SK-N-MC (cell line): ENCODE measurements around the gene RALGAPB.
A peak's percentile ranks its signal among the peaks of the same experiment; 100 is the strongest.

Experiments
- DNase-seq: peaks from one replicate; pipeline ENCODE4 v3.0.0-alpha.2; 2011; ENCODE audit warnings: low read depth, low spot score
- H3K27ac ChIP-seq: fragments of 200-600 bp; sonication (generic); 2 replicates; pipeline ENCODE4 v1.5.1; 2016; ENCODE audit warnings: mixed run types
- H3K36me3 ChIP-seq: fragments of 200-600 bp; sonication (generic); 2 replicates; pipeline ENCODE4 v1.6.1; 2017; ENCODE audit warnings: antibody characterized with exemption, low read length, mixed read lengths; ENCODE audit not compliant: insufficient read depth
- H3K4me3 ChIP-seq: fragments of 200-600 bp; sonication (generic); 2 replicates; pipeline ENCODE4 v1.5.1; 2016
- H3K9ac ChIP-seq: fragments of 200-600 bp; sonication (generic); 2 replicates; pipeline ENCODE4 v1.8.0; 2017; ENCODE audit warnings: mixed run types, mixed read lengths; ENCODE audit not compliant: insufficient read length
- H3K9me3 ChIP-seq: fragments of 200-600 bp; sonication (generic); 2 replicates; pipeline ENCODE4 v1.6.1; 2017; ENCODE audit warnings: low read depth, mild to moderate bottlenecking, antibody characterized with exemption, low read length, moderate library complexity, mixed read lengths
- EZH2 ChIP-seq: fragments of 200-600 bp; sonication (generic); IDR thresholded peaks from one replicate; pipeline ENCODE4 v1.6.1; 2017; ENCODE audit warnings: antibody characterized with exemption
- FOXP2 ChIP-seq: optimal IDR thresholded peaks from 2 replicates; pipeline ENCODE3; 2011; ENCODE audit warnings: mild to moderate bottlenecking, moderate library complexity; ENCODE audit not compliant: insufficient read depth; ENCODE audit errors: extremely low read length, control extremely low read depth
- POLR2AphosphoS5 ChIP-seq: IDR thresholded peaks from 2 replicates; pipeline ENCODE4 v1.6.1; 2012; ENCODE audit warnings: mild to moderate bottlenecking, low read depth, low read length, borderline replicate concordance

RALGAPB gene

DNA sequence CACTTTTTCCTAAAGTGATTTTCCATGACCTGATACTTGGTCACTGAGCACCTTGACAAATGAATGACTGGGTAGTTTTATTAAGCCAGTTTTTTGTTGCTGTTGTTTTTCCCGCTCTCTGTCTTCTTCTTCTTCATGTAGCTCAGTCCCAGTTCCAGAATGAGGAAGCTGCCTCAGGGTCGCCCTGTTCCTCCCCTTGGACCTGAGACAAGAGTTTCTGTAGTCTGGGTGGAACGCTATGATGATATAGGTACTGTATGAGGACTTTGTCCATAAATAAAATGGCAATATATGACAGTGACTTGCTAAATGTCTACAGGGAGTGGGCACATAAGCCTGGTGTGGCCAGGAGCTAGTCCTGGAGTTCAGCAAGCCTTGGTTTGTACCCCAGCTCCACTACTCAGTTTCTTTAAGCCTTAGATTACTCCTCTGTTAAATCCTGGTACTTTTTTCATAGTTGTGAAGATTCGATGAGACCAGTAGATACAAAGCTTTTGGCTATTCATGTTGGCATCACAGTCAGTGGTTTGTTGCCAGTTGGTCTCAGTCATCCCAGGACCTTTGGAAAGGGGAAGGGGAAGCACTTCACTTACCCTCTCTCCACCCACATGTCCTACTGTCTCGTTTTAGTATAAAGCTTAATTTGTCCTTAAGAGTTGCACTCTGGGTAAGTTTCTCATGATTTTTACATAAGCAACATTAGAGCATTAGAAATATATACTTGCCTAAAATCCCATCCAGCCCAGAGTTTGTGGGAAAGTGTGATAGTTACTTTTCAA, 97.3 kb downstream of the RALGAPB start:
- no peak for TF ChIP-seq POLR2AphosphoS5
- TF ChIP-seq EZH2, result no peak
- TF ChIP-seq FOXP2, result no peak
- Histone ChIP-seq H3K27ac (no peak overlapping the region), H3K36me3 (peaks cover 27% of the 10 kb centered on the region), H3K4me3 (no peak overlapping the region), H3K9me3 (no peaks in the 10 kb centered on the region), H3K9ac (no peak overlapping the region)
- DNase-seq, result no peak

DNA sequence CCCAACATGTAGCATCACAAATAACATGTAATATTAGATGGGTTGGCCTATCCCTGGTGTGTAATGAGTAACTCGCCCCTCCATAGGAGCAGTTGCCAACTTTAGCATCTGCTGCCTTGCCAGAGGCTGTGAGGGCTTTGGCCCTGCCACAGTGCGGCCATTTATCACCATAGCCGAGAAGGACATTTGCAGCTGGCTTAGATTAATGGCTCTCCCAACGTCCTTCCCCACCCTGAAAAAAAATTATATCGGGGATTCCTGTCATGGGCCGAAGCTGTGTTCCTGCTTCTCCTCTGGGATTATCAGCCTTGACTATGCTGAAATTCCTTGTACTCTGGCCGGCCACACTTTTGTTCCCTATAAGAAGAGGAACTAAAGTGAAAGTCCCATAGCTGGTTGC, 100.8 kb downstream of the RALGAPB start:
- Histone ChIP-seq H3K9ac (no peak overlapping the region), H3K4me3 (no peak overlapping the region), H3K36me3 (peaks cover 37% of the 10 kb centered on the region), H3K27ac (no peak overlapping the region), H3K9me3 (no peaks in the 10 kb centered on the region)
- DNase-seq, result no peak
- no peak for TF ChIP-seq FOXP2
- no peak for TF ChIP-seq POLR2AphosphoS5
- no peak for TF ChIP-seq EZH2

DNA sequence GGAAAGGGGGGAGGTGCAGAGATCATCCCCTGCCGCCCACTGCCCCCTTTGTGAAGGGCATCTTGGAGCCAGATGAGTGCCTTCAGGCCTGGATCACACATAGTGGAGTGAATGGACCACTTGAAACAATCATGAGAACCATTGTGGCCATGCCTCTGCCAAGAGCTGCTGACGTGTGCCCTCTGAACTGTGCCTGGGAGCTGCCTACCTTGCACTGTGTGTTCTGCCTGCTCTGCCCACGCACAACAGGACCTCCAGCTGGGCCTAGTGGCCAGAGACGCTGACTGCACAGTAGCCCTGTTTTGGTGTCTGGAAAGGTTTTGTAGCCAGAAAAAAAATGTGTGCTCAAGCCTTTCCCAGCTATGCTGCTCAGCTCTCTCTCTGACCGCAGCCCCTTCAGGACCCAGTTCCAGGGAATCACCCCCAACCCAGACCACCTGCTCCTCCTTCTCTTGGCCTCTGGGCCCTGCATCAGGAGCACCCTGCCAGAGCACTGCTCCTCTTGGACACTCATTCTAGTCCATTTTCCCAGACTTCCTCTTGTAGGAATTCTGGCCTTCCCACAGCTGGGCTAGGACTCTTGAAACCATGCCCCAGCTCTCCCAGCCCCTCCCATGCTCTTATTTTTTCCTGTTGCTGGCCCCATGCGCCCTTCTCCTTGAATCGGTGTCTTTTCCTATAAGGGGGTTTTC, 106.7 kb downstream of the RALGAPB start:
- Histone ChIP-seq H3K9me3 (no peaks in the 10 kb centered on the region), H3K27ac (no peak overlapping the region), H3K36me3 (peaks cover 16% of the 10 kb centered on the region), H3K4me3 (no peak overlapping the region), H3K9ac (no peak overlapping the region)
- TF ChIP-seq POLR2AphosphoS5 (0 out of 2 replicates have a peak, but pooled peaks have one; percentile 14), EZH2 (no peak), FOXP2 (no peak)
- no peak for DNase-seq

DNA sequence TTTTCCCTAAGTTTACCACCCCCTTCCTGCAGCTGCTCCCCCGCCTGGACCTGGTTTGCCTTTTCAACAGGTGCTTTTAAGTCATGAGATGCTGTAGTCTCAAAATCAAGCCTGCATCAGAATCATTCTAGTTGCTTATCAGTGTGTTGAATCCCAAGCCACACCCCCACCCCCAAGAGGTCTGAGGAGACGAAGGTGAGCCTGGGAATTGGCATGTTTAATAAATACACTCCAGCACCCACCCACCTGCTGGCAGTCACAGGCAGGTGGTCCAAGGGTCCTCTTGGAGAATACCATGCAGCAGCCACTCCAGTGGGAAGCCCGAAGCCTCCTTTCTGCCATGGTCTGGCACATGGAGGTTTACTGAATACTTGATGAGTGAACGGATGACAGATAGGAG, 107.3 kb downstream of the RALGAPB start:
- Histone ChIP-seq H3K4me3 (no peak overlapping the region), H3K9me3 (no peaks in the 10 kb centered on the region), H3K9ac (no peak overlapping the region), H3K36me3 (peaks cover 10% of the 10 kb centered on the region), H3K27ac (no peak overlapping the region)
- no peak for DNase-seq
- TF ChIP-seq FOXP2 (no peak), POLR2AphosphoS5 (no peak), EZH2 (no peak)

DNA sequence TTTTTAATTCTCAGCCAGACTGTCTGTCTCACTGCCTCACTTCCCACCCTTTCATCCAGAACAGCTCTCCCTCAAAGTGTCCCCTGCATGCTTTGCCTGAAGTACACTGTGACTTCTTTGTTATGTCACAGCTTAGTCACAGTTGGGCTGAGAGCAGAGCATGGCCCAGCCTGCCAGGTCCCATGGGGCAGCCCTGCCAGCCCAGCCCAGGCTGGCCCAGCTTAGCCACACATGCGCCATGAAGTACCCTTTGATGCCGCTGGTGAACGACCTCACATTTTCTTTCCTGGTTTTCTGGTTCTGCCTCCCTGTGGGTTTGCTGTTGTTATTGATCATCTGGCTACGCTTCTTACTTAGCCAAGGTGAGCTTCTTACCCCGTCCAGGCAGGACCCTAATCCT, 108.4 kb downstream of the RALGAPB start, which contains the start of gene ADIG:
Gene ADIG, plus strand, starts transcription at position 185 of the 400 bp plus-strand sequence. Its CDS starts 54 bp downstream, at position 239.
- Histone ChIP-seq H3K36me3 (no peaks in the 10 kb centered on the region), H3K9me3 (no peaks in the 10 kb centered on the region), H3K4me3 (no peak within 1 kb of the TSS), H3K9ac (no peak within 1 kb of the TSS), H3K27ac (no peak within 1 kb of the TSS)
- no peak for TF ChIP-seq EZH2
- no peak for TF ChIP-seq FOXP2
- TF ChIP-seq POLR2AphosphoS5, result no peak
- no peak for DNase-seq

DNA sequence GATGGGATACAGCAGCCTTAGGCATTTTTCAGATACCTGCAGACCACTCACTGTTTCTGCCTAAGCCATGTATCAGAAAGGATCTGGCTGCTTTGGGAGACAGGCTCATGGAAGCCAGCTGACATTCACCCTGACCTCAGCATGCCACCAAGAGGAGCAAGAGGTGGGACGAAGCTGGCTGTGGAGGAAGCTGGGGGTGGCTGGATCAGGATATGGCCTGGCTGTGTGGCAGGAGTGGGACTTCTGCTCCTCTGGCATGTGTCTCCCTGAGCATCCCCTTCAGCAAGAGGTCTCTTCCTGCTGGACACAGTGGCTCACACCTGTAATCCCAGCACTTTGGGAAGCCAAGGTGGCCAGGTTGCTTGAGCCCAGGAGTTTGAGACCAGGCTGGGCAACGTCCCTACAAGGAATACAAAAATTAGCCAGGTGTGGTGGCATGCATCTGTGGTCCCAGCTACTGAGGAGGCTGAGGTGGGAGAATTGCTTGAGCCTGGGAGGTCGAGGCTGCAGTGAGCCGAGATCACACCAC, 109.3 kb downstream of the RALGAPB start:
- no peak for TF ChIP-seq FOXP2
- no peak for TF ChIP-seq POLR2AphosphoS5
- no peak for TF ChIP-seq EZH2
- H3K4me3 ChIP-seq, result no peak overlapping the region
- no peak overlapping the region for H3K9ac ChIP-seq

DNA sequence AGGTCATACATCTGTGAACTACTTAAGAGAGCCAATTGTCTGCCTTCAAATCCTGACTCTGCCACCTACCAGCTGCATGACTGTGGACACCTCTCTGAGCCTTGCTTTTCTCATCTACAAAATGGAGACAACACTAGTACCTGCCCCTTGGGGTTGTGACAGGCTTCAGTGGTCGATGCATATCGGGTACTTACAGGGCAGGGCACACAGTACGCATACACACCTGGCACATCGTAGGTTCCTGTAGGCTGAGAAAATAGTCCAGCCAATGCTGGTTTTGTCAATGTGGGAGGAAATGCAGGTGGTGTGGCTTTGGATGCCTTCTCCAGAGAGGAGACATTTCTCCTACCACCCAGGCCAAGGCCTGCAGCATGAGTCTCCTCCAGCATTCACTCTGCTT, 110.7 kb downstream of the RALGAPB start:
- Histone ChIP-seq H3K27ac (no peak overlapping the region), H3K4me3 (no peak overlapping the region), H3K36me3 (no peaks in the 10 kb centered on the region), H3K9me3 (no peaks in the 10 kb centered on the region), H3K9ac (no peak overlapping the region)
- TF ChIP-seq EZH2, result no peak
- TF ChIP-seq POLR2AphosphoS5, result no peak
- no peak for TF ChIP-seq FOXP2
- no peak for DNase-seq

More for the DNA sequence above, 109.3 kb downstream of the RALGAPB start:
- DNase-seq, result no peak
- Histone ChIP-seq H3K27ac (no peak overlapping the region), H3K9me3 (no peaks in the 10 kb centered on the region), H3K36me3 (no peaks in the 10 kb centered on the region)

DNA sequence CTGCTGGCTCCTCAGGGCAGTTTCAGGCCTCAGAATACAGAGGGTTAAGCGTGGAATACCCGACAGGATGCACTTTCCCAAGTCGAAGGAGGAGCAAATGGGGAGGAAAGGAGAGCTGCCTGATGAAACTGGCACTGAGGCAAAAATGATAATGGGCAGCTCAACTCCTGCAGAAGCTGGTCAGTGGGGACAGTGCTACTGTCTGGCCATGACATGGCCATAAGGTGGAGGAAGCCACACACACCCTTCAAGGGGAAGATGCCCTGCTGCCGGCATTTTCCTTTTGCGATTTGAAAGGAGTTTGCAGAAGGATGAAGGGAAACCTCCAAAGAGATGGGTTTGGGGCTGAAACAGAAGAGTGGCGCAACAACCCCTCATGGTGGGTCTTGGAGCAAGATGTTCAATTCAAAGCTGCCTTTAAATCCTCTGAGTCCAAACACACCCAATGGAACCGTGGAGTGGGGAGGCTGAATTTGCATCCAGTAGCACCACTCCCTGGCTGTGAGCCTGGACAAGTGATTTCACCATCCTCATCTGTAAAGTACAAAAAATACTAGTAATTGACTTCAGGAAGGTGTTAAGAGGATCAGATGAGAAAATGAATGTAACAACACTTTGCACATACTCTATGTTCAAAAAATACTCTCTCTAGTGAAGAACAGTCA, 111.6 kb downstream of the RALGAPB start:
- TF ChIP-seq EZH2 (no peak), POLR2AphosphoS5 (no peak), FOXP2 (no peak)
- no peak overlapping the region for H3K4me3 ChIP-seq
- DNase-seq, result no peak
- no peaks in the 10 kb centered on the region for H3K9me3 ChIP-seq
- H3K9ac ChIP-seq, result no peak overlapping the region
- no peaks in the 10 kb centered on the region for H3K36me3 ChIP-seq
- H3K27ac ChIP-seq, result no peak overlapping the region
